Measurements from ENCODE around the gene FLNB. TPM values are rescaled to one million over a fixed set of nuclear protein-coding genes. Genes with fewer than 3 reads are reported as not detected.

Gene FLNB
- total and polyA plus RNA-seq, 2 of the 13 experiments (the other 11 are each of a cell fraction or from before 2014, with no cell fraction given): 106 to 130 TPM

GRCh38 chr3:58099865-58100264 lies 91.6 kb downstream of the FLNB start (continued):
- TF ChIP-seq REST (IDR thresholded peaks at IDR 0.05; ENCODE audit: borderline replicate concordance in 1 of 2, low read depth in 1 of 2, low read length in 2 of 2) (no peak), ARID2 (CRISPR knock-in tag; IDR thresholded peaks at IDR 0.05; ENCODE audit: borderline replicate concordance) (no peak), GMEB1 (CRISPR knock-in tag; IDR thresholded peaks at IDR 0.05; ENCODE audit: borderline replicate concordance) (no peak), PATZ1 (CRISPR knock-in tag; IDR thresholded peaks at IDR 0.05) (no peak), MTA3 (CRISPR knock-in tag; IDR thresholded peaks at IDR 0.05) (no peak)
